ENCODE results near the gene CREM. TPM values are rescaled to one million over a fixed set of nuclear protein-coding genes. Genes with fewer than 3 reads are reported as not detected.

The CREM gene
- polyA plus RNA-seq, 3 donors, result 11.4 to 12.4 (median 12.1) TPM

GRCh38 chr10:35188954-35189353, 62.3 kb downstream of the CREM start:
- intact Hi-C loops (cut with micrococcal nuclease), result no loop called here
- TF ChIP-seq CTCF (IDR thresholded peaks at IDR 0.05), result no peak
- Mint-ChIP-seq H3K36me3 (peaks cover 0 to 2% of the 10 kb centered on the region in 2 donors), H3K9me3 (no peaks in the 10 kb centered on the region), H3K4me1 (peaks cover 25% of the 10 kb centered on the region), H3K27ac (no peak overlapping the region), H3K4me3 (no peak overlapping the region), H3K27me3 (ENCODE audit: low read depth in 3 of 3) (no peaks in the 10 kb centered on the region)
- no peak overlapping the region for H3K4me2 ChIP-seq (replicated peaks; ENCODE audit: extremely low read depth, low read length, poor library complexity, severe bottlenecking)
- H3K4me3 ChIP-seq (replicated peaks in 1 of 3; ENCODE audit: low read depth in 2 of 3, low read length in 3 of 3), result no peak overlapping the region
- no peak overlapping the region for H3K9ac ChIP-seq (ENCODE audit: insufficient read depth, low read length, poor library complexity, severe bottlenecking)
- H3K36me3 ChIP-seq (replicated peaks in 1 of 2; ENCODE audit: control insufficient read depth in 1 of 2, insufficient read depth in 2 of 2, low read length in 2 of 2), result no peaks in the 10 kb centered on the region
- WGBS (ENCODE audit: insufficient coverage), result no CpG with 5 or more reads among the region's 3 CpGs
- no peak for DNase-seq
- no peaks in the 10 kb centered on the region for H4K20me1 ChIP-seq (ENCODE audit: insufficient read depth, low read length)
- H3K4me1 ChIP-seq (ENCODE audit: control insufficient read depth in 1 of 2, insufficient read depth in 2 of 2, low read length in 2 of 2), result peaks cover 10 to 11% of the 10 kb centered on the region in 2 donors
- no peak overlapping the region for H3K27ac ChIP-seq (ENCODE audit: low read depth in 1 of 2, low read length in 2 of 2)
- no peaks in the 10 kb centered on the region for H3K9me3 ChIP-seq (replicated peaks in 1 of 2; ENCODE audit: control insufficient read depth in 1 of 2, insufficient read depth in 1 of 2, low read length in 2 of 2)
- H2AFZ ChIP-seq (ENCODE audit: insufficient read depth, low read depth, low read length, poor library complexity, severe bottlenecking), result no peak overlapping the region
- no peaks in the 10 kb centered on the region for H3K27me3 ChIP-seq (ENCODE audit: control insufficient read depth in 2 of 2, insufficient read depth in 2 of 2, low read length in 2 of 2)
- H3K79me2 ChIP-seq (ENCODE audit: insufficient read depth, low read length), result no peaks in the 10 kb centered on the region

DNA sequence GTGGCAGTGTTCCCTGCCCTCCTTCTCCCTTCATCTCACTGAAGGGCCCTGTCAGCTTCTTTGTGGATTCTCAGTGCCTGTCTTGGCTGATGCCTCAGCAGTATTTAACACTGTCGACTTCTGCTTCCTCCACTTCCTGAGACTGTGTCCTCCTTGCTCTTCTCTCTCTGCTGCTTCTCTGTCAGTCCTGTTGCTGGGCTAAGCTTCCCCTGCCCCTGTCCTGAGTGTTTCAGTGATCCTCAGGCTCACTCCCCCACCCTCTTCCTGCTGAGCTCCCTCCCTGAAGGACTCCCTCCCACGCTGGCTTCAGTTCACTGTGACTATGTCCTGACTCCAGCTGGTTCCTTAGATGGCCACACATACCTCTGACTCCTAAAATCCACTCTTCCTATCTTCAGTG, 64.9 kb downstream of the CREM start:
- Histone ChIP-seq H3K27ac (ENCODE audit: low read depth in 1 of 2, low read length in 2 of 2) (peak overlapping the region; percentile 36 to 67), H3K36me3 (replicated peaks in 1 of 2; ENCODE audit: control insufficient read depth in 1 of 2, insufficient read depth in 2 of 2, low read length in 2 of 2) (no peaks in the 10 kb centered on the region), H3K4me3 (replicated peaks in 1 of 3; ENCODE audit: low read depth in 2 of 3, low read length in 3 of 3) (no peak overlapping the region), H3K9ac (ENCODE audit: insufficient read depth, low read length, poor library complexity, severe bottlenecking) (peak overlapping the region; percentile 30), H3K4me2 (replicated peaks; ENCODE audit: extremely low read depth, low read length, poor library complexity, severe bottlenecking) (no peak overlapping the region), H4K20me1 (ENCODE audit: insufficient read depth, low read length) (no peaks in the 10 kb centered on the region), H3K4me1 (ENCODE audit: control insufficient read depth in 1 of 2, insufficient read depth in 2 of 2, low read length in 2 of 2) (peaks cover 22 to 28% of the 10 kb centered on the region in 2 donors), H2AFZ (ENCODE audit: insufficient read depth, low read depth, low read length, poor library complexity, severe bottlenecking) (peak overlapping the region; percentile 62), H3K79me2 (ENCODE audit: insufficient read depth, low read length) (no peaks in the 10 kb centered on the region), H3K27me3 (ENCODE audit: control insufficient read depth in 2 of 2, insufficient read depth in 2 of 2, low read length in 2 of 2) (no peaks in the 10 kb centered on the region), H3K9me3 (replicated peaks in 1 of 2; ENCODE audit: control insufficient read depth in 1 of 2, insufficient read depth in 1 of 2, low read length in 2 of 2) (no peaks in the 10 kb centered on the region)
- H3K4me1 Mint-ChIP-seq, result peaks cover 34% of the 10 kb centered on the region
- H3K27me3 Mint-ChIP-seq (ENCODE audit: low read depth in 3 of 3), result no peaks in the 10 kb centered on the region
- DNase-seq, result peak; percentile 27 to 43 (median 27)
- intact Hi-C loops (cut with micrococcal nuclease), result loop anchor here in 1 of 2 donors (10.0 kb wide), 1 partner anchor 263 kb away; no protein-coding TSS in a partner anchor
- peaks cover 0 to 2% of the 10 kb centered on the region in 2 donors for H3K36me3 Mint-ChIP-seq
- no peaks in the 10 kb centered on the region for H3K9me3 Mint-ChIP-seq
- no peak for TF ChIP-seq CTCF (IDR thresholded peaks at IDR 0.05)
- peak overlapping the region; percentile 52 to 96 (median 76) for H3K27ac Mint-ChIP-seq
- WGBS (ENCODE audit: insufficient coverage), result 0% methylated on average over 2 of the region's 2 CpGs
- no peak overlapping the region for H3K4me3 Mint-ChIP-seq

All from CD14-positive monocyte (primary cell).